Right ventricle myocardium superior (tissue), 1 donor: ENCODE measurements around the gene FAM131A. TPM values are rescaled to one million over a fixed set of nuclear protein-coding genes. Genes with fewer than 3 reads are reported as not detected.
A peak's percentile ranks its signal among the peaks of the same experiment; 100 is the strongest.
"Not testable (repeated sequence)": the region's sequence is repeated elsewhere in the genome, so short reads cannot be mapped to it uniquely, and the experiment has no call there.

Experiments used
- ATAC-seq: fragments of 200-7000 bp; cut with Tn5 transposase; one replicate; pipeline ENCODE4 v1.9.1; 2020; ENCODE audit warnings: mild to moderate bottlenecking; ENCODE audit not compliant: poor library complexity
- DNase-seq: peaks from one replicate; pipeline ENCODE4 v3.0.0-alpha.2; 2020
- intact Hi-C: fragments of 100-400 bp; cut with DNase I; formaldehyde crosslinking; loops from one replicate; pipeline ENCODE4 v1.11.2; 2022
- total RNA-seq: library from RNA; stranded (reverse); fragmentation: NEBNext Ultra II Directional; extraction: Animal tissue kit (Norgen Biotek cat#: 25700); gene quantifications from one replicate; pipeline ENCODE4 v1.2.1, GENCODE V29; 2021
- donor health status: DM: no; HTN: yes; CAD: no; lungs with severe emphysema.

Gene FAM131A
- total RNA-seq, 1 donor from 2014 or later = 36.3 TPM

GRCh38 chr3:184336547-184337398 lies 627 bp upstream of the FAM131A start:
- DNase-seq = no peak
- peak; percentile 54 for ATAC-seq
- intact Hi-C loops = no loop called here

GRCh38 chr3:184337981-184338380 lies 581 bp downstream of the FAM131A start:
- DNase-seq (no peak), ATAC-seq (no peak)
- intact Hi-C loops = no loop called here

GRCh38 chr3:184338511-184338945 lies 1.1 kb downstream of the FAM131A start:
- DNase-seq = peak; percentile 88
- peak; percentile 25 for ATAC-seq
- intact Hi-C loops = no loop called here

- ATAC-seq = no peak
- intact Hi-C loops = no loop called here
- DNase-seq = no peak
Observed at GRCh38 chr3:184339001-184339400, 1.6 kb downstream of the FAM131A start.

- ATAC-seq, DNase-seq, intact Hi-C loops: not testable (repeated sequence)
Observed at GRCh38 chr3:184339451-184340135, 2.2 kb downstream of the FAM131A start.

GRCh38 chr3:184341925-184342324 lies 4.5 kb downstream of the FAM131A start:
- intact Hi-C loops = no loop called here
- DNase-seq (no peak), ATAC-seq (no peak)

- intact Hi-C loops = no loop called here
- no peak for ATAC-seq
- no peak for DNase-seq
Observed at GRCh38 chr3:184343200-184343876, 5.9 kb downstream of the FAM131A start.

GRCh38 chr3:184344579-184345316 lies 7.3 kb downstream of the FAM131A start:
- intact Hi-C loops = no loop called here
- DNase-seq = no peak
- no peak for ATAC-seq

GRCh38 chr3:184345317-184346144 lies 8.1 kb downstream of the FAM131A start:
- peak; percentile 83 for ATAC-seq
- intact Hi-C loops = no loop called here
- DNase-seq = peak; percentile 73

- no peak for ATAC-seq
- intact Hi-C loops = no loop called here
- DNase-seq = no peak
Observed at GRCh38 chr3:184346480-184347190, 9.2 kb downstream of the FAM131A start.

GRCh38 chr3:184347321-184348056 lies 10.1 kb downstream of the FAM131A start:
- DNase-seq = no peak

GRCh38 chr3:184348057-184348382 lies 10.6 kb downstream of the FAM131A start:
- intact Hi-C loops = no loop called here
- ATAC-seq (no peak), DNase-seq (no peak)

More at GRCh38 chr3:184347321-184348056, 10.1 kb downstream of the FAM131A start:
- intact Hi-C loops = no loop called here
- ATAC-seq = no peak

- DNase-seq = no peak
- ATAC-seq = no peak
- intact Hi-C loops = no loop called here
Observed at GRCh38 chr3:184349563-184350470, 12.4 kb downstream of the FAM131A start.

- no peak for DNase-seq
- ATAC-seq = no peak
- intact Hi-C loops = no loop called here
Observed at GRCh38 chr3:184350618-184351017, 13.2 kb downstream of the FAM131A start.

GRCh38 chr3:184351511-184352148 lies 14.2 kb downstream of the FAM131A start:
- ATAC-seq = no peak
- intact Hi-C loops = no loop called here
- DNase-seq = no peak
